ENCODE measurements around the gene DNER.

GRCh38 chr2:229410946-229411345 is 303.4 kb downstream of the DNER start:
- TF ChIP-seq CTCF (optimal IDR thresholded peaks at IDR 0.05 in 1 of 3, IDR thresholded peaks at IDR 0.05 in 1 of 3, conservative IDR thresholded peaks at IDR 0.05 in 1 of 3; ENCODE audit: extremely low read depth in 1 of 3, insufficient read depth in 2 of 3, low read length in 3 of 3) (no peak), EZH2 (IDR thresholded peaks at IDR 0.05; ENCODE audit: low read length) (no peak)

Measured in keratinocyte (primary cell).